GM20431 (cell line): ENCODE results near the gene ANKRD45.
"Not testable (repeated sequence)": the region's sequence is repeated elsewhere in the genome, so short reads cannot be mapped to it uniquely, and the experiment has no call there.

Experiments
- in situ Hi-C: fragments of 300-500 bp; cut with MseI, MboI; formaldehyde crosslinking; loops from one replicate; pipeline ENCODE4 v1.15.0; 2020; ENCODE audit warnings: low sequenced_read_pairs; ENCODE audit not compliant: unreplicated experiment

Gene ANKRD45

GRCh38 chr1:173648880-173649605, 20.6 kb downstream of the ANKRD45 start:
- in situ Hi-C loops: no loop called here

DNA sequence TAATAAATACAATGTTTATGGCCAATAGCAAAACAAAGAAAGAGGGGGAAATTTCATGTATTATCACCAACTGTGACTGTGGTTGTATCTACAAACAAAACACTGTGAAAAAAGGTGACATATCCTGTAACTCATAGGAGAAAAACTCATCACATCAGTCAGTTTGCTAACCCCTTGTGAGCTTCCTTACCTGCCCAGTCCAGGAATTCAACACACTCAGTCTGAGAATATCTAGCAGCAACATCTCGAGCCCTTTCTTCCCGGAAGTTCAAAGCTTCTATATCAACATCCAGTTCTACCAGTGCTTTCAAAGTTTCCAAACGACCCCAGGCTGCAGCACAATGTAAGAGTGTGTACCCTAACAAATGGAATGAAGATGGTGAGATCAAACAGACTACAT, 23.0 kb downstream of the ANKRD45 start:
- in situ Hi-C loops: no loop called here

DNA sequence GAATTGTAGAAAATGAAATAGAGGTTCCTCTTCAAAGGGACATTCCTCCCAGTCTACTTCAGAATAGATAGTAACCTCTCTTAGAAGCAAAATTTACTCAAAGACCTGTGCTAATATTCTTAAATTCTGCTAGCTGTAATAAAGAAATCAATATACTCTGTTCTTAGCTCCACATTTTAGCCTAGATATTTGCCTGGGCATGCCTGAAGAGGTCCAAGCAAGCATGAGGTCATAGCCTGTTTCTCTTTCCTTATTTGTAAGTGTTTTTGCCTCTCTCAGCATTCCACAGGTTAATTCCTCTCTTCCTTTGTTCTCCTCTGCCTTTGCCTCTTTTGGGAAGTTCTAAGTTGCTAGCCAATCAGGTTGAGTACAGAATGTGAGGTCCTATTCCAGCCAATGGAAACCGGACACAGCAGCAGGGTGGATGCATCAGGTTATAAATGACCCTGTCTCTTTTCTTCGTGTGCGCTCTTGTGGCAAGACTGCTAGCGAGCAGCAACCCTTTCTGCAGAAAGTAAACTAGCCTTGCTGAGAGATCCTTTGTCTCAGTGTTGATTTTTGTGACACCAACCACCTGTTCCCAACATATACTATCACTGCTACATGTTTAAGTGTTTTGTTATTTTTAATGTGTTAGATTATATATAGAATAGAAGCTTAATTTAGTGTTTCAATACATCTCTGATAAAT, 27.1 kb downstream of the ANKRD45 start:
- in situ Hi-C loops: not testable (repeated sequence)

DNA sequence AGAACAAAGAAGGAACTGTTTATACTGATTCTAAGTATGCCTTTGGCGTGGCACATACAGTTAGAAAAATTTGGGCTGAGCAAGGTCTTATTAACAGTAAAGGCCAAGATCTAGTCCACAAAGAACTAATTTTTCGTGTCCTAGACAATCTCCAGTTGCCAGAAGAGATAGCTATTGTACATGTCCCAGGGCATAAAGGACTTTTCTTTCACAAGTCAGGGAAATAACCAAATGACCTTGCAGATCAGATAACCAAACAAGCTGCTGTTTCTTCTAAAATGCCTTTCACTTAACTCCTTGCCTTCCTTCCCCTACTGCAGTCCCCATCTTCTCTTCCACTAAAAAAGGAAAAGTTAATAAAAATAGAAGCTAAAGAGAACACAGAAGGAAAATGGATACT, 30.5 kb downstream of the ANKRD45 start:
- in situ Hi-C loops: no loop called here

GRCh38 chr1:173638043-173639021, 31.3 kb downstream of the ANKRD45 start:
- in situ Hi-C loops: no loop called here

DNA sequence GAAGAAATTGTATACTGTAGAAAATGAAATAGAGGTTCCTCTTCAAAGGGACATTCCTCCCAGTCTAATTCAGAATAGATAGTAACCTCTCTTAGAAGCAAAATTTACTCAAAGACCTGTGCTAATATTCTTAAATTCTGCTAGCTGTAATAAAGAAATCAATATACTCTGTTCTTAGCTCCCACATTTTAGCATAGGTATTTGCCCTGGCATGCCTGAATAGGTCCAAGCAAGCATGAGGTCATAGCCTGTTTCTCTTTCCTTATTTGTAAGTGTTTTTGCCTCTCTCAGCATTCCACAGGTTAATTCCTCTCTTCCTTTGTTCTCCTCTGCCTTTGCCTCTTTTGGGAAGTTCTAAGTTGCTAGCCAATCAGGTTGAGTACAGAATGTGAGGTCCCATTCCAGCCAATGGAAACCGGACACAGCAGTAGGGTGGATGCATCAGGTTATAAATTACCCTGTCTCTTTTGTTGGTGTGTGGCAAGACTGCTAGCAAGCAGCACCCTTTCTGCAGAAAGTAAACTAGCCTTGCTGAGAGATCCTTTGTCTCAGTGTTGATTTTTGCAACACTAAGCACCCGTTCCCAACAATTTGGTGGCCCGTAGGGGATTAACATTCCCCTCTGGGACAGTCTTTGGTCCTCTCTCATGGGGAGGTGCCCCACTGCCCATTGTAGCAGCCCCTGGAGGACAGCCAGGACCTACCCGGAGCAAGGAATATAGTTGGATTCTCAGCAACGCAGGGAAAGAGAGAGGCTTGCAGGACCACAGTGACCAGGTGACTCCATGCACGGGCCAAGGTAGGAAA, 32.2 kb downstream of the ANKRD45 start:
- in situ Hi-C loops: not testable (repeated sequence)

DNA sequence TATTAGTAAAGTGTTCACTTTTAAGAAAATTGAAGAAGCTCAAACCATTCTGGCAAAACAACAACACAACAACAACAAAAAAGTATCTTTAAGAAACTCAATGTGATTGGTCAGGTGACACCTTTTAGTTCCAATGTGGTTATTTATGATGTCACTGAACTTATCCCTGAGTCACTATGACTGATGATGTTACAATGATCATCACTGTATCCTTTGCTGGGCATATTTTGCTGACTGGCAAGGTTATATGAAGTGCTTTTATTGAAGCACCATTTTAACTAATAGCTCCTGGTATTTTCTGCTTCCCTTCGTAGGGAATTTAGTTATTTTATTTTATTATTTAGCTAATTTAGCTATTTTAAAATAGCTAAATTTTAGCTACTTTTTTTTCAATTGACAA, 34.5 kb downstream of the ANKRD45 start, which contains the start of gene TEX50:
Gene TEX50, plus strand, starts transcription at position 223 of the 400 bp plus-strand sequence. CDS start 184 bp downstream, outside the sequence.
- in situ Hi-C loops: no loop called here

DNA sequence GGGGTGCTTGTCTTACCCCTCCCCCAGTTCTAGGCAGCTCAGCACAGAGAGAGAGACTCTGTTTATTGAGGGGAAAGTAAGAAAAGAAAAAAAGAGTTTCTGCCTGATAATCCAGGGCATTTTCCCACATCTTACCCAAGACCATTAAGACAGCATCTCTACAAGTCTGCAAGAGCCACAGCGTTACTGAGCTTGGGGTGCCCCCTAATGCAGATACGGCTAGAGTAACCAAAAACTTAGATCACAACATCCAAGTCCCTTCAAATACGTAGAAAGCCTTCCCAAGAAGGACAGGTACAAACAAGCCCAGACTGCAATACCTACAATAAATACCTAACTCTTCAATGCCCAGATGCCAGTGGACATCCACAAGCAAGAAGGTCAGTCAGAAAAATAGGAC, 40.8 kb downstream of the ANKRD45 start:
- in situ Hi-C loops: no loop called here

DNA sequence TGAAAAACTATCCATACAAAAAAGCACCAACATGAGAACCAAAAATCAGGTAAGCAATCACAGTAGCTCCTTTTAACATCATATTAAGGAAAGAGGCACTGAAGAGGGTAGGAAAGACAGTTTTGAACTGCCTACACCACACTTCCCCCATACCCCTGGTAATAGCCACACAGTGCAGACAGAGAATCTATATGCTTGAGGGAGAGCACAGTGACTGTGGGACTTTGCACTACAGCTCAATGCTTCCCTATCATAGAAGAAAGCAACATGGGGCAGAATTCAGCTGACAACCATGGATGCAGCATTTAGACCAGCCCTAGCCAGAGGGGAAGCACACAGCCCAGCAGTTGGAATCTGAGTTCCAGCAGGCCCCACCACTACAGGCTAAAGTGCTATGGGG, 42.4 kb downstream of the ANKRD45 start:
- in situ Hi-C loops: no loop called here

DNA sequence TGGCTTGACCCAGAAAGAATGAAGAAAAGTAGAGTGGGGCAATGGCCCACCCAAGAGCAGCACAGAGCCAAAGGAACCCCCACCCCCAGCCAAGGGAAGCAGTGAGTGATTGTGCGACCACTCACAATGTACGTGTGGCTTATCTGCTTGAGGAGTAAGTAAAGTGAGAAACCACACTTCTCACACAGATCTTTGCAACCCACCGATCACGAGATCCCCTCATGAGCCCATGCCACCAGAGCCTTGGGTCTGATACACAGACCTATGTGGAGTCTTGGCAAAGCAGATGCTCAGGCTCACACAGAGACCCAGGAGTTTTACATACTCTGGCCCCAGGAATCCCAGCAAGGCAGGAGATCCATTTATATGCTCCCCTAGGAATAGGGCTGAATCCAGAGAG, 52.8 kb downstream of the ANKRD45 start:
- in situ Hi-C loops: no loop called here

DNA sequence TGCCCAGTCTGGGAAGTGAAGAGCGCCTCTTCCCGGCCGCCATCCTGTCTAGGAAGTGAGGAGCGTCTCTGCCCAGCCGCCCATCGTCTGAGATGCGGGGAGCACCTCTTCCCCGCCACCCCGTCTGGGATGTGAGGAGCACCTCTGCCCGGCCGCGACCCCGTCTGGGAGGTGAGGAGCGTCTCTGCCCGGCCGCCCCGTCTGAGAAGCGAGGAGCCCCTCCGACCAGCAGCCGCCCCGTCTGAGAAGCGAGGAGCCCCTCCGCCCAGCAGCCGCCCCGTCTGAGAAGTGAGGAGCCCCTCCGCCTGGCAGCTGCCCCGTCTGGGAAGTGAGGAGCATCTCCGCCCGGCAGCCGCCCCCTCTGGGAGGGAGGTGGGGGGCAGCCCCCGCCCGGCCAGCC, 56.6 kb downstream of the ANKRD45 start:
- in situ Hi-C loops: not testable (repeated sequence)

GRCh38 chr1:173608503-173609216, 61.0 kb downstream of the ANKRD45 start:
- in situ Hi-C loops: no loop called here

- in situ Hi-C loops: no loop called here
These were observed 66.5 kb downstream of the ANKRD45 start, which contains the start of gene SLC9C2 for GRCh38 chr1:173603056-173603591. Gene SLC9C2 (minus strand): TSS chr1:173603072. CDS start chr1:173601776, 1,296 bp downstream.

DNA sequence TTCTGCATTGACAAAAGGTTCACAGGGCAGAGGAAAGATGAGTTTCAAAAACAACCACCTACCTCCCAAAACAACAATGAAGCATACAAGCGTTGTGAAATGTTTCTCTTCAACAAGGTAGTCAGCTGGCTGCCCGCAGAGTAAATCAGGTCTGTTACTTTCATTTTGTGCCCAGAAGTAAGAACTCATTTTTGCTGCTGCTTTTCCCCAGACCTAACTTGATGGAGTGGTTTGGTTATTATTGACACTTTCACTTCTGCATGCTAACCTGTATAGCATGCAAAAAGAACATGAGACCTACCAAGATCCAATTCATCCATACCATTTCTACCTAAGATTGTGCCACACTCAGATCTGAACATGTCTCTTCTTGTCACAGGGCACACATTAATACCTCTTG, 68.1 kb downstream of the ANKRD45 start:
- in situ Hi-C loops: no loop called here

GRCh38 chr1:173596097-173596825, 73.4 kb downstream of the ANKRD45 start:
- in situ Hi-C loops: no loop called here

DNA sequence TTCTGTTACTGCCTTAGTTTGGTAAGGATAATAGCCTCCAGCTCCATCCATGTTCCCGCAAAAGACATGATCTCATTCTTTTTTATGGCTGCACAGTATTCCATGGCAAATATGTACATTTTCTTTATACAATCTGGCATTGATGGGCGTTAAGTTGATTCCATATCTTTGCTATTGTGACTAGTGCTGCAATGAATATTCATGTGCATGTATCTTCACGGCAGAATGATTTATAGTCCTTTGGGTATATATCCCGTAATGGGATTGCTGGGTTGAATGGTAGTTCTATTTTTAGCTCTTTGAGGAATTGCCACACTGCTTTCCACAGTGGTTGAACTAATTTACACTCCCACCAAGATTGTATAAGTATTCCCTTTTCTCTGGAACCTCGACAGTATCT, 78.5 kb downstream of the ANKRD45 start:
- in situ Hi-C loops: not testable (repeated sequence)

GRCh38 chr1:173590557-173590956, 79.1 kb downstream of the ANKRD45 start:
- in situ Hi-C loops: no loop called here
